Fibroblast of skin of scalp (primary cell): Measurements from ENCODE around the gene DNAH8.

ENCODE experiments used
- DNase-seq: peaks from one replicate; pipeline ENCODE4 v3.0.0-alpha.2; 2013

DNAH8 gene

DNA sequence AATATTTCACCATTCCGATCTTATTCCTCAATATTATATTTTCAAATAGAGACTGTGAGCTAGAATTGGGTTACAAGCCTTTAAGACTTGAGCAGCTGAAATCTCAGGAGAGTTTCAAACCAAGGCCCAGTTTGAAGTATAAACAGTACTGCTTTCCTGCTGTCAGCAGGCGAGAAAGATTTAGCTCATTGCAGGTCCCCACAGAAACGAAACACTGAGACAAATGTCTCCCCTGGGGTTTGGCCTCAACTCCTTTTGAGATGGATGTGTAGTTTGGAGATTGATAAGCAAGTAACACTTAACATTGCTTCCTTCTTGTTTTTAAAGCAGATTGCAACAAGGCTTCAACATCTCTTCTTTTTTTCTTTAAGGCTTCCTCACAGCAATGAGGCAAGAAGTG lies 311.1 kb downstream of the DNAH8 start:
- no peak for DNase-seq

- no peak for DNase-seq
These were observed 314.3 kb downstream of the DNAH8 start for GRCh38 chr6:39029156-39030011.

- no peak for DNase-seq
These were observed 320.6 kb downstream of the DNAH8 start for GRCh38 chr6:39035681-39036080.

GRCh38 chr6:39037082-39037508 lies 322.0 kb downstream of the DNAH8 start:
- no peak for DNase-seq

- DNase-seq: no peak
These were observed 322.6 kb downstream of the DNAH8 start for GRCh38 chr6:39037707-39038106.

GRCh38 chr6:39040080-39040673 lies 325.1 kb downstream of the DNAH8 start:
- DNase-seq: no peak

- DNase-seq: no peak
These were observed 326.0 kb downstream of the DNAH8 start for GRCh38 chr6:39041072-39041471.

- DNase-seq: no peak
These were observed 328.7 kb downstream of the DNAH8 start for GRCh38 chr6:39043776-39044175.

- no peak for DNase-seq
These were observed 329.1 kb downstream of the DNAH8 start for GRCh38 chr6:39044181-39044580.

DNA sequence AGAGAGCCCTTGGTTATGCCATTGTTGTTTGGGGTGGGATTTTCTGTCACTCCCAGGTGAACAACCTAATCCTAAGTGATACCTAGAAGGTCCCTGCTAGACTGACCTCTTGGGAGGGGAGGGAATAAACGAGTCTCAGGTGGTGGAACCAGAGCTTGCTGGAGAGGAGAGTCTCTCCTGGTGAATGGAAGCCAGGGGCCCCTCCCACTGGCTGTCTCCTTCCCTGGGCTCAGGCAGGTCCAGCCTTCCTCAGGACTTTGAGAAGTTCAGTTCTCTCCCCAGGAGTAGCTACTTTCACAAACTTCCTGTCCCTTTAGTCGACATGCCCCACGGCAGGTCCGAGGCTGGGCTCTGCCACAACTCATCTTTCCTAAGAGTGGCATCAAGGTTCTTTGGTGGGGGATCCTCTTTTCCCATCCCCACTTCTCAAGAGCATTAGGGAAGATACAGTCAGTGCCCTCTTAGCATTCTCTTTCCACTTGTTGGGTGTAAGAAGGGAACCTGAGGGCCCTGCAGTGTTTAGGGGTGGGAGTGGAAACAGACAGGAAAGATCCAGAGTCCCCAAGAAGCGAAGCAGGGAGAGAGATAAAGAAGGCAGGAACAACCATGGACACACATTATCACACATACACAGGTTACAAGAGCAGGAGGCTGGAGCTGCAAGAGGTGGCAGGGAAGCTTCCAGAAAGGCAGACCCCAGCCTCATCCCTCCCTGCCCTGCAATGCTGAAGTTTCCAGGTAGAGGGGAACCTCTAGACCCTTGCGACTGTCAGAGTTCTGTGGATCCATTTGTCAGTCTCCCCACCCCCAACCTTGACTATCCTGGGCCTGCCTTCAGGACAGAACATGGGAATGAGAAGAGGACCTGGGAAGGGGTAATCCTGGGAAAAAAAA lies 332.6 kb downstream of the DNAH8 start:
- no peak for DNase-seq

- no peak for DNase-seq
These were observed 333.6 kb downstream of the DNAH8 start, which contains the start of gene GLP1R for GRCh38 chr6:39048481-39049399. Gene GLP1R, plus strand, starts transcription at chr6:39048781. Its CDS starts 60 bp downstream, at chr6:39048841.

GRCh38 chr6:39049575-39050283 lies 334.6 kb downstream of the DNAH8 start:
- DNase-seq: no peak

- no peak for DNase-seq
These were observed 335.5 kb downstream of the DNAH8 start for GRCh38 chr6:39050453-39051112.

DNA sequence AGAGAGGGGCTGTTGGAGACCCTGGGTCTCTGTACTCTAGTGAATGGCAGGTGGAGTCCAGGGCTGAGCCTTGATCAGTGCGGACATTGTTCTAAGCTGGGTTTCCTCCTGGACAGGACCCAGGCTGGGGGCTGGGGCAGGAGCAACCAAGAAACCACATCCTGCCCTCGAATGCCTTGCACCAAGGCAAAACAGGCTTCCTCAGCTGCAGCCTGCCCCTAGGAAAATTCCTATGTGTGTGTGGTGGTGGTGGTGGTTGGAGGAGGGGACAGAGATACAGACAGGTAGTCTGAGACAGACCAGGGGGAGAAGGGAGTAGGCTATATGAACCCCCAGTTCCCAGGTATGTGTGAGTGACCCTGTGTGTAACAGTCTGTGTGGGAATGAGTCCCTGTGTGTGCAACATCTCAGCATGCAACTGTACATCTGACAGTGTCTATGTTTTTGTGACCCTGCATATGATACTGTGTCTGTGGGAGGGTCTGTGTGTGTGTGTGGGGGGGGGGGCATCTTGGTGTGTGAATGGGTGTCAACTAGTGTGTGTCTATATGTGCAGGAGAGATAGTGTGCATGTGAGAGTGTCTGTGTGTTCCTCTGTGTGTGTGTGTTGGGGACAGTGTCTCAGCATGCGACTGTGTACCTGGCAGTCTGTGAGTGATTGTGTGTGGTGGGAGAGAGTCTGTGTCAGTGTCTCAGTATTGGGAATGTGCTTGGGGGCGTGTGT lies 336.4 kb downstream of the DNAH8 start:
- no peak for DNase-seq

- DNase-seq: no peak
These were observed 338.0 kb downstream of the DNAH8 start for GRCh38 chr6:39053016-39053624.

DNA sequence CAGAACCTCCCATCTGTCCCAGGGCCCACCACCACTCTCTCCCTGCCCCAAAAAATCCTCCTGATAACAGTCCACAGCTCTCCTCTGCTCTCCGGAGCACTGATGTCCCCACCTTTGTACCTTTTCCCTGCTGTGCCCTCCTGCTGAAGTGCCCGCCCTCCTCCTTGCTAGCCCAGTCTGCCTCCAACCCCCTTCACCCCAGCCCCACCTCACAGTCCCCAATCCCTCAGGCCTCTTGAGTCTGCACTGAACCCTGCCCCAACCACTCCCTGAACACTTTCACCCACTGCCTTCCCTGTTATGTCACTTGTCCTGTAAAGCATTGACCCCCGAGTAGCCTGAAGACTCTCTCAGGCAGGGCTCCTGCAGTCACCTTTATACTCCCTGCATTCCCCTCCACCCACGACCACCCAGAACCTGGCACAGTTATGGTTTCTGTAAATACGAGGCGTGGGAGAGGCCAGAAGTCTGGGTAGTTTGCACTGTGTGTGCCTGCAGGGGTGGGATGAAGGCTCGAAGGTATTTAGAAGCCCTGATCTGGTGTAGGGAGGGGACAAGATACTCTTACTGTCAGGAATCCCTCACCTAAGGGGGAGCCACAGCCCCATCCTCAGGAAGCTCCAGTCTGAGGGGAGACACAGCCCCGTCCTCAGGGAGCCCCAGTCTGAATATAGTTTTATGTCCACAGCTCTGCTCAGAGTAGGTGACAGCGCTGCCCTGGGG lies 338.9 kb downstream of the DNAH8 start:
- DNase-seq: no peak

- no peak for DNase-seq
These were observed 339.5 kb downstream of the DNAH8 start for GRCh38 chr6:39054577-39055142.

DNA sequence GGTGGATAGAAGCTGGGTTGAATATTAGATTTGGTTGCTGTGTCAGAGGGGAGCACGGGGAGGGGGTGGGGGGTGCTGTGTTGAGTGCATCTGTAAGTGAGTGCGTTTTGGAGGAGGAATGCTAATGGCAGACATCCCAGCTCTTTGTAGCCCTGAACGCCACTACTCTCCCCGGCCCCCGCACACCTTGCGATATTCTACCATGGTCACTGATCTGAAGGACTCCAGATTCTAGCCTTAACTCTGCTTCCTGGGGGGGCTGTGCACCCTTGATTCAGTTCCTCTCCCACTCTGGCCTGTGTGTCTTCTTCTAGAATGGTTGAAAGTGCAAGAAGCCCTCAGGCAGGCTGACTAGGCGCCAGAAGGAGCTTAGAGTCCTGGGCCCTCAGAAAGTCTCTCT lies 340.6 kb downstream of the DNAH8 start:
- DNase-seq: no peak
